NCI-H187 (cell line): ENCODE measurements around the gene PDYN.

Experiments
- DNase-seq, 2 experiments: peaks; one replicate each; lab custom pipeline; 2025; lab: John Stamatoyannopoulos, UW

PDYN gene

DNA sequence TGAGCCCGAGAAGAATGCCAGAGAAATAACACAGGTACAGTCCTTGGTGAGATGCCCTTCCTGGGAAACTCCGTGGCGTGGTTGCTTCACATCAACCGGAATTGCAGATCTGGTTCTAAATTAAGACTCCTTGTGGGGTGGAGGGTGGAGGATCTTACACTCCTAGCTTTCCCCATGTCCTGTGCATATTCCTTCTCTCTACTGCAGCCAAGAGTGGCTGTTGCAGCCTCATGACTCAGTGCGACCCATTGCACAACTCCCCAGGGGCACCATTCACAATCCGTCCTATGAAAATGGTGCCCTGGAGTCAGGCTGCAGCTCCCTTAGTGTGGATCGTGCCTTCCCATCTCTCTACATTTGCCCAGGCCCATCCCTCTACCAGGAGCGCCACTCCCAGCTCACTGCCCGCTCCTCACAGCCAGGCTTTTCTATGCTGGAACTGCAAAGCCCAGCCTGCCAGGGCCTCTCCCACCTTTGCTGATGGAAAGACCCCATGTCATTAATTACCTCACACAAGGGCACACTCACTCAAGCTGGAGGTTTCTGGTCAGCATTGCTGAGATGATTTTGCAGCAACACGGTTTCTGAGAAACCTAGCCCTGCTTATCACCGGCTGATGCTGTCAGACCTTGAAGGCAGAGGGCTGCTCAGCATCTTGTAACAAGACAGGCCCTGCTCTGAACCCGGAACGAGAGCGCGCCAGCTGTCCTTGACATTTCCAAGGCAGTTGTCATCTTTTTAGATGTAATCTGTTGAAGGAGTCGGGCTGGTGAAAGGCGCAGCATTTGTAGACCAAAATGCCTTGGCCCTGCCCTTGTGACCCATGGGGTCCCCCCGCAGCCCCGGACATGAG, 58.9 kb downstream of the PDYN start:
- DNase-seq = no peak

DNA sequence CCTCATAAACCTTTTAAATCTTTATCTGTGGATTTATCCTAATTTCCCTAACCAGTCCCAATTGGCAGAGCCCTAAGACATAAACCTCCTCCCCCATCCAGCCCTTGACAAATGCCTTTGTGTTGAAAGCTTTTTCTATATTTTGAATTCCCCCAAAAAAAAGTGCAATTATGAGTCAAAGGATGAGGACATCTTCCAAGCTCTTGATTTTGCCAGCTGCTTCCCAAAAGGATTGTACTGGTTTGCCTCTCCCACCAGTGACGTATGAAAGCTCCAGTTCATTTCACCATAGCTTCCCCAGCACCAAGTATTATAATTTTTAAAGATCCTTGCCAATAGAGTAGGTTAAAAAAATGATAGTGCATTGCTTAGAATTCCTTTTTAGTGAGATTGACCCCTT, 59.7 kb downstream of the PDYN start:
- no peak for DNase-seq

GRCh38 chr20:1933465-1933870, 60.4 kb downstream of the PDYN start:
- no peak for DNase-seq

GRCh38 chr20:1932971-1933370, 60.9 kb downstream of the PDYN start:
- DNase-seq = no peak

GRCh38 chr20:1931830-1932229, 62.0 kb downstream of the PDYN start:
- no peak for DNase-seq

- DNase-seq = no peak
Measured at GRCh38 chr20:1930165-1930564, 63.7 kb downstream of the PDYN start.

DNA sequence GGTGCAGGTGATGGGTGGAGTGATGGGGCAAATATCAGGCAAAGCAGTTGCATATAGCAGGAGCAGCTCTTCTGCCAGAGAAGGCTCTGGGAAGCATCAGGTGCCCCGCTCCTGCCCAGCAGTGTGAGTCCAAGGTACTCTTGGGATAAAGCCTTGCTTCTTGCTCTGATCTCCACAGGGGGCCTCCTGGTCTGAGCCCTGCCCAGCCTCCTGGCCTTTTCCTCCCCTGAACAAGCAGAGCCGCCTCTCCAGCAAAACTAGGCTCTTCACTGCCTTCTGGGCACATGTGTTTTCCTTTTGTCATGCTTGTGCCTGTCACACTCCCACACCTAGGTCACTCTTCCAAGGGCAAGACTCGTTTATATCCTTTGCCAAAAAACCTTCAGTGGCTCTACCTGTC, 64.4 kb downstream of the PDYN start:
- DNase-seq = no peak

GRCh38 chr20:1928782-1929181, 65.1 kb downstream of the PDYN start:
- DNase-seq = no peak
